ENCODE data around the gene BCAS3.
"Not testable (repeated sequence)": the region's sequence is repeated elsewhere in the genome, so short reads cannot be mapped to it uniquely, and the experiment has no call there.

BCAS3 gene

DNA sequence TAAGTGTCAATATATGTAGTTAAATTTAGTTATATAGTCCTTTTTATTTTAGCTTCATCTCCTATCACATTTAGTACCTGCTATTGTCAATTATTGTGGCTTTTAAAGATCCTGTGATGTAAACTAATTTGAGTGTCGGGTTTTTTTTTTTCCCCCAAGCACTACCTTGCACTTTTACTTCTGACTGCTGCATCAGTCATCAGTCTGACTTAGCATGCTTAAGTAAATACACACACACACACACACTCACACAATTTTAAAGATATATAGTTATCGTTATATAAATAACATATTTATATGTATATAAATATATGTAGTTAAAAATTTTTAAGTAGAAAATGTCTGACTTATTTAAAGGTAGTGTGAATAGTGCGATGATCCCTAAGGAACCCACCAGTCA is 127.2 kb downstream of the BCAS3 start:
- no peak for DNase-seq

DNA sequence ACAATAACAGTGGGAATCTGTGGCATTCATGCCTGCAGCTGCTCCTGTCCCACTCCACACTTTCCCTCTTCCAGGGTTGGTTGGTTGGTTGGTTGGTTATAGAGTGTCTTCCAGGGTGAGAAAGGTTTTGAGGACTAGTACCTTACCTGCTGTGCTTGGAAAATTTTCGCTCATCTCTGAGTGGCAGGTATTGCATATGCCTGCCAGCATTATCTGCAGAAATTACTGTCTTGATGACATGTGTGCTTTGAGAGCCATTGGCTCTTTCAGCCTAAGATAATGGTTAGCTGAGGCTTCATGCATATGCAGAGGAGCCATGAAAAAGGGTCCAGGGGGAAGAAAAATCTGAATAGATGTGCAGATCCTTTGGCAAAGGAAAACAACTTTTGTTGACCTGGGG is 131.8 kb downstream of the BCAS3 start:
- no peak for DNase-seq

DNA sequence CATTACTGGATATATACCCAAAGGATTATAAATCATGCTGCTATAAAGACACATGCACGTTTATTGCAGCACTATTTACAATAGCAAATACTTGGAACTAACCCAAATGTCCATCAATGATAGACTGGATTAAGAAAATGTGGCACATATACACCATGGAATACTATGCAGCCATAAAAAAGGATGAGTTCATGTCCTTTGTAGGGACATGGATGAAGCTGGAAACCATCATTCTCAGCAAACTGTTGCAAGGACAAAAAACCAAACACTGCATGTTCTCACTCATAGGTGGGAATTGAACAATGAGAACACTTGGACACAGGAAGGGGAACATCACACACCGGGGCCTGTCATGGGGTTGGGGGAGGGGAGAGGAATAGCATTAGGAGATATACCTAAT is 137.3 kb downstream of the BCAS3 start:
- not testable (repeated sequence) for DNase-seq

DNA sequence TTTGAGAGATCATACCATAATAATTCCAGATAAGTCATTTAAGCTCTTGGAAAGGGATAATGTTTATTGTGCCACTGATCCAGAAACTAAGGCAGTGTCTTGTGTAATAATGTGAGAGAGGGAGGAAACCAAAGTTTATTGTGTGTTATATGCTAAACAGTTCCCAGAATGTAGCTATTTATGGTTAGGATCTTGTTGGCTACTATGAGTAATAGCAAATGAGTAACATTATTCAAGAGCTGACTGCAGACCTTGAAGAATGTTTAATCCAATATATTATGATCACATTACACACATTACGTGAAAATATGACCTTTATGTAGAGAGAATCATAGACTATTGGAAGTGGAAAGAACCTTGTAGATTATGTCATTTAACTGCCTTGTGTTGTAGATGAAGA is 139.5 kb downstream of the BCAS3 start:
- DNase-seq = no peak

DNA sequence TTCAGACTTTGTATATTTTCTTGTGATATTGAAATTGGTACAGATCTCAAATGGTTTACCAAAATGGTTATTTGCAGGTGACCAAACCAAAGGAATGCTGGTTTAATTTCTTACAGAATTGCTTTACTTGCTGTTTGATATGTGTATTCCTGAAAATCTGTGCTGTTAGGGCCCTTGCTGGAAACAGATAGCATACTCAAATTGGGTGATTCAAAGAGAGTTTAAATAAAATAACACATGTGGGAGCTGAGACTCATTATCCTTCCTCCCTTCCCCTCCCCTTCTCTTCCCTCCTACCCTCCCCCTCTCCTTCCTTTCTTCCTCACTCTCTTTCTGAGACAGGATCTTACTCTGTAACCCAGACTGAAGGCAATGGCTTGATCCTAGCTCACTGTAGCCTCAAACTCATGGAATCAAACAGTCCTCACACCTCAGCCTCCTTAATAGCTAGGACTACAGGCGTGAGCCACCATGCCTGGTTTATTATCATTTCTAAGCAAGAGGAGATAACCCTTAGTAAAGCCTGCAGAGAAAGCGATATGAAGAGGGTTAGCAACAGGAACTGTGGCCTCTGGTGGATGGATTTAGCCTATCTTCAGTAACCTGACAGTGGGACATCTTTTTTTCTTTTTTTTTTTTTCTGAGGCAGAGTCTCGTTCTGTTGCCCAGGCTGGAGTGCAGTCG is 141.9 kb downstream of the BCAS3 start:
- no peak for DNase-seq

DNA sequence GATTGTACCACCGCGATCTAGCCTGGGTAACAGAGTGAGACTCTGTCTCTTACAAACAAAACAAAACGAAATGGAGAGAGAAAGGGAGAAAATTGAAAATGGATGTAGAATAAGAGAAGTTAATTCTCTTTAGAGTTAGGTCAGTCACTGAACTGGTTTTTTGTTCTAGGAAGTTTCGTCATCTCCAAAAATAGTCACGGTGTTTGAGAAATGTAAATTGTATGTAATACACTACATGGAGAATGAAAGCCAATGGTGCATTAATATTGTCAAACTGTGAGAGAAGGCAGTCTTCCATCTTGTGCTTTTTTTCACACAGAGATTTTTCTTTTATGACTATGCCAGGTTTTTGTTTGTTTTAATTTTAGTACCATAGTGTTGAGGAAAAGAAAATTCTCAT is 145.9 kb downstream of the BCAS3 start:
- DNase-seq = no peak

DNA sequence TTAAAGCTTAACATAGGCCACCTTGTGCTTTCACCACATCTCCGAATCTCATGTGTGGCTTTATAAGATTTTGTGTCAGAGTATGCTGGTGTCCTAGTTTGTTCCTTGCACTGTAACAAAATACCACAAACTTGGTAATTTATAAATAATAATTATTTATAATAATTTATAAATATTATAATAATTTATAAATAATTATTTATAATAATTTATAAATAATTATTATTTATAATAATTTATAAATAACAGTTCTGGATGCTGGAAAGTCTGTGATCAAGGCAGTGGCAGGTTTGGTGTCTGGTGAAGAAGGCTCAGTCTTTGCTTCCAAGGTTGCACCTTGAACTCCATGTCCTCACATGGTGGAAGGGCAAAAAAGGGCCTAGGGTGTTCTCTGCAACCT is 147.7 kb downstream of the BCAS3 start:
- DNase-seq = no peak

DNA sequence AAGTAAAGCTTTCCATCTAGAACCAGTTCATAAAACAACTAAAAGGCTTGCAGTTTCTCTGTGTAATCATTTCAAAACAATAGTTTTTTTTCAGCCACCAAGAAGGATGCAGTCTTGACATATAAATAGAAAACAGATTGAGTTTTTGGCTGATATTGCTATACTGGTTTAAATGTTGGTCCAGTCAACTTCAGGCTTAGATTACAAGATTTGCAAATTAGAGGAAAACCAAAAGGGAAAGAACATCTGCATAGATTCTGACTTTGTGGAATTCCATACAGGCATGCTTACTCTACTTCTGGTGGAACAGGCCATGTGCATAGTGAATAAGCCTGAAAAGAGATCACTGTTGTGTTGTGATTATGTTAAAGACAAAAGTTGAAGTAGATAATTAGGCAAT is 150.3 kb downstream of the BCAS3 start:
- DNase-seq = no peak

DNA sequence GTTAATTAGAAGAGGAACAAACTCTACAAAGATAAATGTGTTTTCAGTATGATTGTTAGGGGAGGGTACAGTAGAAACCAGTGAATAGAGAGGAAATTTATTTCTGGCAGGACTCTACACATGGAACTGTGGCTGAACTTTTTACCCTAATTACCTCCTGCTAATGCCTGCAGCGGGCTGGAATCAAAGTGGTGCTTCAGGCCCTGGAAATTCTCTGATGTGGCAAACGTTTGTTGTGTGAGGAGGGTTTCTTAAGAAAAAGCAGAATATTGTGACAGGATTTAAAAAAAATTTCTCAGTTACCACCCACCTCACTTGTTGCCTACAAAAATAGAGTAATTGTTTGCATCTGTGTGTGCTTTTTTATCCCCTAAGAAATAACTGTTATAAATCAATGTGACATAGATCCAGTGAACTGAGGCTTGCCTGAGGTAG is 154.5 kb downstream of the BCAS3 start:
- no peak for DNase-seq

DNA sequence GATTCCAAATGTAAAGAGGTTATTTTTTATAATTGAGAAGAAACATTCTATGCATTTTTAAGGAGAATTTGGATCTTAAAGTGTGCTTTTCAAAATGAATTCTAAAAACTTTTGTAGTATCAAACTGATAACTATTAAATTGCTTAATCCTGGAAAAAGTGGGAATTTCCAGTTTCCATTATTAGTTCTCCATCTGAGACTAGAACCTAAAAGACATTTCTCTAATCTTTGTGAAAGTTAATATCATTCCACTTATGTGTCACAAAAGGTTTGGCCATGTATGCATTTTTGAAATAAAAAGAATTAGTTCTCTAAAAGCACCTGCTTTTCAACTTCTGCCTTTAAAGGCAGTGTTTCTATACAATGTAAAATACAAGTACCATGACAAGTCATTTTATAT is 155.0 kb downstream of the BCAS3 start:
- DNase-seq = no peak

DNA sequence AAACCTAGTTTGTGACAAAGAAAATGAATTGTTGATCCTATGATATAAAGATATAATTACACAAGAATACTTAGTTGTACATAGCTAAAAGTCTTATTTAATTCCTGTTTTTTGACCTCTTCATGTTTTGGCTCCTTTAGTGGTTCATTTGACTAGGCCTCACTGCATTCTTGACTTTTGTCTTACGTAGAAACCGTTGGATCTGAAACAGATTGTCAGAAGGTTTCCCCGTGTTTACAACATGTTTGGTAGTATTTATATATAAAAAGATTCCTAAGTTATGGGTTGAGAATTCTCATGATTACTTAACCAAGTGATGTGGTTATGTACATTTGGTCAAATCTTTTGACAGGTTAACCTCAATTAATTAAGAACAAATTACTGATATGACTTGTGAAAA is 162.8 kb downstream of the BCAS3 start:
- DNase-seq = no peak

DNA sequence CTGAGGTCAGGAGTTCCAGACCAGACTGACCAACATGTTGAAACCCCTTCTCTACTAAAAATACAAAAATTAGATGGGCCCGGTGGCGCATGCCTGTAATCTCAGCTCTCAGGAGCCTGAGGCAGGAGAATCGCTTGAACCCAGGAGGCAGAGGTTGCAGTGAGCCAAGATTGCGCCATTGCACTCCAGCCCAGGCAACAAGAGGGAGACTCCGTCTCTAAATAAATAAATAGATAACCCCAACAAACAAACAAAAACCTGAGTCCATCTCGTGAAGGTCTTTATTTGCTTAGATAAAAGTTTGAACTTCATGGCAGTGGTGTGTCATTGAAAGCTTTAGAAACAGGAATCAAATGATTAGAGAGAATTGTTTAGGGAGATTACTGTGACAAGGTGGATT is 167.4 kb downstream of the BCAS3 start:
- no peak for DNase-seq

DNA sequence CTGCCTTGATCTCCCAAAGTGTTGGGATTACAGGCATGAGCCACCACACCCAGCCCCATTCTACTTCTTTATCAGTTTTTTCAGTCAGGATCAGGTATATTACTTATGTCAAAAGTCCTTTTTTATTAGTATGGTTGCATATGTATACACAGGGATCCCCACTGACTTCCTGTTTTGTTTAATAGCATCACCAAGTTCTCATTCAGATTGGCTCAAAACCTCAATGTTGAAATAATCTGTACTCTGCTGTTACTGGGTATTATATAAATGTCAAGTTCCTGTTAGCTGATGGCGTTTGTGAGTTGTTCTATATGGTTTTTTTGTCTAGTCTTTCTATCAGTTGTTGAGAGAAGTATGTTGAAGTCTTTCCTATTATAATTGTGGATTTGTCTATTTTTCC is 168.5 kb downstream of the BCAS3 start:
- DNase-seq = no peak

DNA sequence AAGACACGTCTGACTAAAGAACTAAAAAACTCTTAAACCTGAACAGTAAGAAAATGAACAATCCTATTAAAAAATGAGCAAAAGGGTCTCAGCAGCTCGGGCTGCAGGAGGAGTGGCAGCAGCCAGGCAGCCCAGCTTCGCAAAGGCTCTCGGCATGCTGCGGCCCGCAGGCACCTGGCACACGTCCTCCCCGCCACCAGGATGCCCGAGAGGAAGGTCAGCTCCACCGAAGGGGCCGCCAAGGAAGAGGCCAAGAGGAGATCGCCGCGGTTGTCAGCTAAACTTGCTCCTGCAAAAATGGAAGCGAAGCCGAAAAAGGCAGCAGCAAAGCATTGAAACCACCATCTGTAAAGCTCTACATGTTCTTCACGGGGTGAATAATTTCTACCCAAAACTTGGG is 173.5 kb downstream of the BCAS3 start:
- no peak for DNase-seq

DNA sequence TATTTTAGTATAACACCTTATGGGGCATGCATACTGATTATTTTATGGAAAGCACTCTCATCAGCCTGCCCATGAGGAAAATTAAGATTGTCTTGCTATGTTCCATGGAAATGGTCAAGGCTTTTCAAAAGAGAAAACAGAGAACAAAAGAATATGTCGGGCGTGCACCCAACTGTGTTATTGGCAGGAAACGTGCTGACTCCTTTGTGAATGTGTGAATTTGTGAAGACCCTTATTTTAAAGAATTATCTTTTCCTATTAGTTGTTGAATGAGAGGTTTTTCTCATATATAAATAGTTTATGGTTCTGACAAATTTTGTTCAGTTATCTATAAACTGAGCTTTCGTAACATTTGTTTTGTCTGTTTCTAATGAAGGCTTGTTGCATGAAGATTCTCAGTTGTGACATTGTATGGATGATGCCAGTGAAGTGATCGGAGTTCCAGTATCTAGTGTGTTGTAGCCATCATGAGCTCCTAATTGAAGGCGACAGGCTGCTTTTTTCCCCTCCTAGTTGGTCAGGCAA is 180.0 kb downstream of the BCAS3 start:
- no peak for DNase-seq

DNA sequence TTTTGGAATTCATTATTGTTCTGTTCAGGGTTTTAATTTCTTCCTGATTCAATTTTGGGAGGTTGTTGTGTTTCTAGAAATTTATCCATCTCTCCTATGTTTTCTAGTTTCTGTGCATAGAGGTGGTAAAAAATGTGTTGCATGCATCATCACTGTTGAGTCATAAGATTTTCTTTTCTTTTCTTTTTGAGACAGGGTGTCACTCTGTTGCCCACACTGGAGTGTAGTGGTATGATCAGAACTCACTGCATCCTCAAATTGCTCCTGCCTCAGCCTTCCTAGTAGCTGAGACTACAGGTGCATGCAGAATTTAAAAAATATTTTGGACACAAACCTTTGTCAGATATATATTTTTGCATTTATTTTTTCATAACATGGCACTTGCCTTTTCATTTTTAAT is 184.8 kb downstream of the BCAS3 start:
- no peak for DNase-seq

DNA sequence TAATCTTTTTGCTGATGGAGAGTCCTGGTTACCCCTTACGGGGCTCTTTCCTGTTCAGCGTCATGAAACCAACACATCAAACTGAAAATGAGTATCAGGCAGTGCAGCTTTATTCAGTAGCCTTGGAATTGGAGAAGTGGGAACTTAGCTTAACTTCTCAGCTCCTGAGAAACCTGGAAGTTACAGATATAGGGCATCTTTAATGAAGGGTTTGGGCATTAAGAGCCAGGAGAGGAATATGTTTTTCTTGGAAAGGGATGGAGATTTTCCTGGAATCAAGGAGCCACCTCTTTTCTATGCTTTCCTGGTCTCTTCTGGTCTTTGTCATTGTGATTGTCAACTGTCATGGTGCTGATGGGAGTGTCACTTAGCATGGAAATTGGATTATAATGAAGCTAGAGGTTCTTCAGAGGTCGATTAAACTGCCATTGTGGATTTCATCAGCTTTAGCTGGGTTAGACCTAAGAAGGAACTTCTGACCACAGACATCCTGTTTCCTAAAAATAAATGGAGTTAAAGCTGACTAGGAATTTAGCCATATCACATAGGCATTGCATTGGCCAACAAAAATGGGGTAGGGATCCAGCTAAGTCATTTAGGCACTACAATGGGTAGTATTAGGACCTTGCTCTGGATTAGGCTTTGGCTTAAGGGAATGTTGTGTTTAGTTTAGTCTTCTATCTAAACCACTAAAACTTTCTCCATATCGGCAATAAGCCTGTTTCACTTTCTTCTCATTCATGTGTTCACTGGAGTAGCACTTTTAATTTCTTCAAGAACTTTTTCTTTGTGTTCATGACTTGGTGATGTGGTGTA is 186.4 kb downstream of the BCAS3 start:
- DNase-seq = peak; percentile 67

DNA sequence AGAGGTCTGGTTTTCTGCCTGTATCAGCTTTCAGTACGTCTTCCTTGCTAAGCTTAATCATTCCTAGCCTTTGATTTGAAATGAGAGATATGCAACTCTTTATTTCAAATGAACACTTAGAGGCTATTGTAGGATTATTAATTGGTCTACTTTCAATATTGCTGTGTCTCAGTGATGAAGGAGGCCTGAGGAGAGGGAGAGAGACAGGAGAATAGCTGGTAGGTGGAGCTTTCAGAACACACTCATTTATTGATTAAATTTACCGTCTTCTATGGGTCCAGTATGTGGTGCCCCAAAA is 187.0 kb downstream of the BCAS3 start:
- no peak for DNase-seq

DNA sequence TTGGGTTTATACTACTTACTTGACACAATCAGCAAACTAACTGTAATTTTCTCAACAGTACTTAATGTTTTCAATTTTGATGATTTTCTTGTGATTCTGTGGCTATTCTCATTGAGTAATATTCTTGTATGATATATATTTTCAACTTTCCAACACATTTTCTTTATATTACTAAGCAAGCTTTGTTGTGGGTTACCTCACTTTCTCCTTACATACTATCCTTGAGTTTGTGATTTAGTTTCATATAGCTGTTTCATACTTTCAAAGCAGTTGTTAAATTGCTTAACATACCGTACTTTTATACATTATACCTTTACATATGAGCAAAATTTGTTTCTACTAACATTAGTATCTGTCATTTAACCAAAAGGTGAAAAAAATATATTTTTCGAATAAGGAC is 197.1 kb downstream of the BCAS3 start:
- DNase-seq = no peak

DNA sequence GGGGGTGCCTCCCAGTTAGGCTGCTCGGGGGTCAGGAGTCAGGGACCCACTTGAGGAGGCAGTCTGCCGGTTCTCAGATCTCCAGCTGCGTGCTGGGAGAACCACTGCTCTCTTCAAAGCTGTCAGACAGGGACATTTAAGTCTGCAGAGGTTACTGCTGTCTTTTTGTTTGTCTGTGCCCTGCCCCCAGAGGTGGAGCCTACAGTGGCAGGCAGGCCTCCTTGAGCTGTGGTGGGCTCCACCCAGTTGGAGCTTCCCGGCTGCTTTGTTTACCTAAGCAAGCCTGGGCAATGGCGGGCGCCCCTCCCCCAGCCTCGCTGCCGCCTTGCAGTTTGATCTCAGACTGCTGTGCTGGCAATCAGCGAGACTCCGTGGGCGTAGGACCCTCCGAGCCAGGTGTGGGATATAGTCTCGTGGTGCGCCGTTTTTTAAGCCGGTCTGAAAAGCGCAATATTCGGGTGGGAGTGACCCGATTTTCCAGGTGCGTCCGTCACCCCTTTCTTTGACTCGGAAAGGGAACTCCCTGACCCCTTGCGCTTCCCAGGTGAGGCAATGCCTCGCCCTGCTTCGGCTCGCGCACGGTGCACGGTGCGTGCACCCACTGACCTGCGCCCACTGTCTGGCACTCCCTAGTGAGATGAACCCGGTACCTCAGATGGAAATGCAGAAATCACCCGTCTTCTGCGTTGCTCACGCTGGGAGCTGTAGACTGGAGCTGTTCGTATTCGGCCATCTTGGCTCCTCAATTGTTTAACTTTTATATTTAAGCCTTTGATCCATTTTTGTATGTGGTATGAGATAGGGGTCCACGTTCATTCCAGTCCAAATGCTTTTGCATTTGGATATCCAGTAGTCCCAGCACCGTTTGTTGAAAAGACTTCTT is 209.3 kb downstream of the BCAS3 start:
- not testable (repeated sequence) for DNase-seq

DNA sequence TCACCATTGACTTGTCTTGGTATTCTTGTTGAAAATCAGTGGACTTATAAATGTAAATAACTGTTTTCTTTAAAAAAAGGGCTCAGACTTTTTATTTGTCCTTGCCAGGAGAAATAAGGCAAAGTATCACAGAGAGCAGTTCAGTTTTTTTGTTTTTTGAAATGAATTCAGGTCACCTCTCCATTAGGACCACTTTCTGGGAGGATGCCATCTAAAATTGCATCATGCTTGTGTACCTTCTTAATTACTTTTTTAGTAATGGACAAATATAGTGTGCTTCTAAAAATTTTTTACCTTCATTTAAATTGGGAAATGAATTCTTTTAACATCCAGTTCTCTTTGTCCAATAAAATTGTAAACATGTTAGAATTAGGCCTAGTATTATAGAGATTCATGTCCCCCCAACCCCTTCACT is 210.0 kb downstream of the BCAS3 start:
- no peak for DNase-seq

DNA sequence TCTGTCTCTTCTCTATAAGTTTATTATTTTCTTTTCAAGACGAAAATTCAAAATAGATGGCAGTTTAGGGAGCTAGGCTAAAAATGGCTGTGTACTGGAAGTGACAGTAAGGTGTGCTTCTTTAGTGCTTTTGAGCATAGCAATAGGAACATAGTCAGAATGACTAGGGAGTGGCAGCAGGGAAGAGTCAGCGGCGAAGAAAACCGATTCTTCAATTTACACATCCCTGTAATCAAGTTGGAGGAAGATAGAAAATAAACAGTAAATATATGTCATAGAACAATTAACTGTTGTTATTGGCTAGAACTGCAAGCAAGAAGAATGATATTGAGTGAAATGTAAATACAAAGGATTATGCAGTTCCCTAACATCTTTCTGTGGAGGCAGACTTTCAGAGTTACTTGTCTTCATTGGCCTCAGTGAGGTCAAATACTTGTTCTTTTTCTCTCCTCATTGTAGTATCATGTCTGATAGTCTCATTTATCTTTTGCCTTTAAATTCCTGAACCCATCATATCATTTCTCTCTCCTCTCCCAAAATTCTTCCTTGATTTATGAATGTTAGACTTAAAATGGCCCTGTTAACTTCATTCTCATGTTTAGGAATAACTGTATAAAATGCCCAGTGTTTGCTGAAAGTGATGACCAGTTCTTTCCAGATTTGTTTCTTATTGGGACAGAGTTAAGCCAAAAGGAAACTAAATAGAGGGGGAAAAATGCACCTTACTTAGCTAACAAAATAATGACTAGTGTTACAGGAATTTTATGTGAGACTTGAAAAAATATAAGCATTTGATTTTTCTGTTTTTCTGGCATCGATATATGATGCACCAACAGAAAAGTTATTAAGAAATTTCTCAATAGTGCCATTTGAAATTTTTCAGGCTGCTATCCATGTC is 211.4 kb downstream of the BCAS3 start:
- no peak for DNase-seq

DNA sequence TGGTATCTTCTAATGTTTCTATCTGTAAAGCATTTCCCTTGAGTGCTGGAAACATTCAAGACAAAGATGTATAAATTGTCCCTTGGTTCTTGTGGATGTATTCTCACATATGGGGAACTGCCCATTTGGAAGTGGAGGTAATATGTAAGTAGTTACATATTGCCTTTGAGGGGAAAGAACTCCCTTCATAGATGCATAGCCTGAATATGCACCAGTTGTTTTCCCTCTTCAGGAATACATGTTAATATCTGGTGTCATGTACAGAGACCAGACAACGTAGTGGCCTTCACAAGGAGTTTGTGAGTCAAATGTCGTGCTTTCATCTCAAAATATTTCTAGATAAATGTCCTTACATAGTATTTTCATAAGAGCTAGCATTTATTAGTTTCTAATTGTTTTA is 213.5 kb downstream of the BCAS3 start:
- DNase-seq = no peak
